Subcutaneous abdominal adipose tissue (tissue), 5 donors: Measurements from ENCODE around the gene PYCR2.
"Not testable (repeated sequence)": the region's sequence is repeated elsewhere in the genome, so short reads cannot be mapped to it uniquely, and the experiment has no call there.

ENCODE experiments used
- H3K27ac ChIP-seq: one replicate; pipeline ENCODE4 v1.7.0; 2013; ENCODE audit warnings: low read depth, mild to moderate bottlenecking, inconsistent platforms, low read length, moderate library complexity
- H3K27me3 ChIP-seq, 5 donors: one replicate each; pipeline ENCODE4 v1.7.0; 2013; ENCODE audit warnings: low read length in 5 of 5, inconsistent platforms in 1 of 5; ENCODE audit not compliant: control insufficient read depth in 5 of 5, insufficient read depth in 4 of 5
- H3K36me3 ChIP-seq, 5 donors: one replicate each; pipeline ENCODE4 v1.7.0; 2013; ENCODE audit warnings: low read length in 5 of 5; ENCODE audit not compliant: control insufficient read depth in 5 of 5, insufficient read depth in 5 of 5
- H3K4me1 ChIP-seq, 5 donors: one replicate each; pipeline ENCODE4 v1.7.0; 2013; ENCODE audit warnings: low read length in 5 of 5, mild to moderate bottlenecking in 3 of 5, moderate library complexity in 1 of 5; ENCODE audit not compliant: control insufficient read depth in 5 of 5, insufficient read depth in 5 of 5
- H3K4me3 ChIP-seq, 5 donors: one replicate each; pipeline ENCODE4 v1.7.0; 2013; ENCODE audit warnings: low read length in 5 of 5, low read depth in 1 of 5
- H3K9ac ChIP-seq, 5 donors: one replicate each; pipeline ENCODE4 v1.7.0; 2013; ENCODE audit warnings: low read length in 5 of 5, mild to moderate bottlenecking in 4 of 5, moderate library complexity in 3 of 5
- H3K9me3 ChIP-seq, 5 donors: one replicate each; pipeline ENCODE4 v1.7.0; 2013; ENCODE audit warnings: low read length in 5 of 5; ENCODE audit not compliant: control insufficient read depth in 5 of 5
- donor health status: healthy.
- donor health status: healthy.
- donor health status: healthy.
- donor health status: healthy.
- donor health status: healthy.

PYCR2 gene

GRCh38 chr1:225923692-225924555 is at the start of gene PYCR2:
Gene PYCR2 (minus strand): TSS chr1:225924250. CDS start chr1:225924110, 140 bp downstream.
- Histone ChIP-seq H3K27me3 (no peaks in the 10 kb centered on the region), H3K4me3 (peak within 1 kb of the TSS; percentile 78 to 95 (median 94)), H3K27ac (peak within 1 kb of the TSS; percentile 89), H3K9me3 (no peaks in the 10 kb centered on the region), H3K4me1 (peaks cover 5 to 35% (median 28%) of the 10 kb centered on the region in 5 donors), H3K9ac (peak within 1 kb of the TSS; percentile 80 to 97 (median 93)), H3K36me3 (peaks cover 0 to 20% (median 15%) of the 10 kb centered on the region in 5 donors)

GRCh38 chr1:225973158-225973557 is 49.1 kb upstream of the PYCR2 start:
- H3K9me3 ChIP-seq: no peaks in the 10 kb centered on the region
- H3K4me1 ChIP-seq: peaks cover 0 to 12% (median 0%) of the 10 kb centered on the region in 5 donors
- H3K27ac ChIP-seq: no peak overlapping the region
- H3K4me3 ChIP-seq: no peak overlapping the region
- peaks cover 0 to 10% (median 9%) of the 10 kb centered on the region in 5 donors for H3K36me3 ChIP-seq
- H3K27me3 ChIP-seq: no peaks in the 10 kb centered on the region
- H3K9ac ChIP-seq: peak overlapping the region in 1 of 5 donors; percentile 41

- Histone ChIP-seq H3K27me3 (no peaks in the 10 kb centered on the region), H3K9me3 (no peaks in the 10 kb centered on the region), H3K4me1 (peaks cover 0 to 9% (median 0%) of the 10 kb centered on the region in 5 donors), H3K27ac (no peak overlapping the region), H3K36me3 (peaks cover 0 to 4% (median 4%) of the 10 kb centered on the region in 5 donors), H3K4me3 (no peak overlapping the region), H3K9ac (peak overlapping the region in 1 of 5 donors; percentile 41)
Observed at GRCh38 chr1:225972344-225973152, 48.5 kb upstream of the PYCR2 start.

GRCh38 chr1:225970592-225971157 is 46.6 kb upstream of the PYCR2 start:
- H3K4me3 ChIP-seq, H3K27ac ChIP-seq, H3K4me1 ChIP-seq, H3K9me3 ChIP-seq, H3K27me3 ChIP-seq, H3K9ac ChIP-seq, H3K36me3 ChIP-seq: not testable (repeated sequence)

- H3K9me3 ChIP-seq, H3K27me3 ChIP-seq, H3K27ac ChIP-seq, H3K4me1 ChIP-seq, H3K36me3 ChIP-seq, H3K4me3 ChIP-seq, H3K9ac ChIP-seq: not testable (repeated sequence)
Observed at GRCh38 chr1:225969751-225970150, 45.7 kb upstream of the PYCR2 start.

GRCh38 chr1:225965231-225965630 is 41.2 kb upstream of the PYCR2 start:
- Histone ChIP-seq H3K27ac (no peak overlapping the region), H3K36me3 (no peaks in the 10 kb centered on the region), H3K4me3 (no peak overlapping the region), H3K9me3 (no peaks in the 10 kb centered on the region), H3K9ac (no peak overlapping the region), H3K4me1 (peaks cover 0 to 6% (median 0%) of the 10 kb centered on the region in 5 donors), H3K27me3 (peaks cover 0 to 2% (median 0%) of the 10 kb centered on the region in 5 donors)

GRCh38 chr1:225963735-225964530 is 39.9 kb upstream of the PYCR2 start:
- Histone ChIP-seq H3K9ac (no peak overlapping the region), H3K9me3 (no peaks in the 10 kb centered on the region), H3K4me3 (no peak overlapping the region), H3K36me3 (no peaks in the 10 kb centered on the region), H3K27me3 (peaks cover 0 to 2% (median 0%) of the 10 kb centered on the region in 5 donors), H3K27ac (no peak overlapping the region), H3K4me1 (peaks cover 0 to 6% (median 0%) of the 10 kb centered on the region in 5 donors)

GRCh38 chr1:225962440-225962975 is 38.5 kb upstream of the PYCR2 start:
- peak overlapping the region in 1 of 5 donors; percentile 23 for H3K4me3 ChIP-seq
- no peaks in the 10 kb centered on the region for H3K9me3 ChIP-seq
- no peaks in the 10 kb centered on the region for H3K36me3 ChIP-seq
- H3K4me1 ChIP-seq: peaks cover 0 to 6% (median 0%) of the 10 kb centered on the region in 5 donors
- peaks cover 0 to 2% (median 0%) of the 10 kb centered on the region in 5 donors for H3K27me3 ChIP-seq
- no peak overlapping the region for H3K27ac ChIP-seq
- H3K9ac ChIP-seq: no peak overlapping the region
